ENCODE measurements around the gene CACNA1S.

The CACNA1S gene

DNA sequence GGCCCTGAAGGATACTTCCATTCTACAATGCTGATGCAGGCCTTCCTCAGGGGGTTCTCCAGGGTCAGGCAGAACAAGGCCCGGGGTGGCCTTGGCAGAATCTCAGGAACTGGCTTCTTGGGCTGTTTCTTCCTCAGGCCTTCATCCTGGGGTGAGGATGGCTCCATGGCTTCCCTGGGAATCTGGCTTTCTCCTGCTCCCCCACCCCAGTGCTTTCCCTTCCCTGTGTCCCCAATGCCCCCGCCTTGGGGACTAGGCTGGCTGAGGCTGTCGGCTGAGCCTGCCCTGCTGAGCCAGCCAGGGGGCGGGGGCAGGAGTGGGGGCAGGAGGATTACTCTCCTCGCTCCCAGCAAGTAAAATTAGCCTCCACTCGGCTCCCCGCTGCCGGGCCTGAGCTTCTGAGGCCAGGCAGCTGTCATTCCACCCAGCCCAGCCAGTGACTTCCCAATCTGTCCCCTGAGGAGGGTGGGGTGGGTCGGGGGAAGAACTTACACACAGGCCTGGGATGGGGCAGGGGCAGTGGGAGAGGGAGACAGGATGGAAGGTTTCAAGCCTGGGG, at the start of gene CACNA1S:
Gene CACNA1S, minus strand, starts transcription at position 254 of the 559 bp plus-strand sequence. Its CDS starts 87 bp downstream, at position 167.
- DNase-seq: no peak

DNA sequence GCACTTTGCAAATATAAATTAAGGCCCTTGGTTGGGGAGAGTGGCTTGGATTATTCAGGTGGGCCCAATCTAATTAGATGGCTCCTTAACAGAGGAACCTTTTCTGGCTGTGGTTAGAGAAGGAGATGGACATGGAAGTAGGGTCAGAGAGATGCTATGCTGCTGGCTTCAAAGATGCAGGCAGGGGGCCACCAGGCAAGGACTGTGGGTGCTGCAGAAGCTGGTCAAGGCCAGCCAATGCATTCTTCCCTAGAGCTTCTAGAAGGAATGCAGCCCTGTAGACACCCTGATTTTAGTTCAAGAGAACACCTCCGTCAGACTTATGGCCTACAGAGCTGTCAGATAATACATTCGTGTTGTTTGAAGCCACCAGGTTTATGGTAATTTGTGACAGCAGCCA, 45.7 kb upstream of the CACNA1S start:
- no peak for DNase-seq

DNA sequence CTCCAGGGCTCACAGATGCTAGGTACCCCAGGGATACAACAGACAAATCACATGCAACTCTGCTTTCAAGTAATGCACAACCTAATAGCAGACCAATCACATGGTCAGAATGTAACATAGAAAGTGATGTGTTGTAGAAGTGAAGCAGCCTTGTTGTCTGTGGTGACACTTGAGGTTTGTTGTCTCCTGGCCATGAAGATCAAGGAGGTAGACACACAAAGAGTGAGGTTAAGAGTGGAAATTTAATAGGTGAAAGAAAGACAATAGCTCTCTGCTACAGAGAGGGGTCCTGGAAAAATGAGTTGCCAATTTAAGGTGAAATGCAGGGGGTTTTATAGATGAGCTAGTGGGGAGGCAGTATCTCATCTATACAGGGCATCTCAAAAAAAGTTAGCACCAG, 44.6 kb upstream of the CACNA1S start:
- DNase-seq: no peak

DNA sequence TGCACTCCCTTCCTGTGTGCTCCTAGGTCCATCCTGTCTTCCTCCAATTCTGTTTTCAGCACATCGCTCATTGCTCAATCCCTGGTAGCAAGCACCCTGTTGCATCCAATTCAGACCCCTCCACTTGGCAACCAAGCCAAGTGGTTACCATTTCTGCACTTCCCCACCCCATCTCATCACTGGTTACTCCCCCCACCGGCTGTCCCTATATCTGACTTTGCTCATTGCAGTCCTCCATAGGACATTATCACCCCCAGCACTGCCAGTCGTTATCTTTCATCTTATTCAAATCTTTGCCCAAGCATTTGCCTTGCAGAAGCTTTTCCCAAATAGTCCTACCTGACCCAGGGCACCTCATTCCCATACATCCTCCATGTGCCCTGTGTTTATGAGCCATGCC, 44.1 kb upstream of the CACNA1S start:
- DNase-seq: no peak

DNA sequence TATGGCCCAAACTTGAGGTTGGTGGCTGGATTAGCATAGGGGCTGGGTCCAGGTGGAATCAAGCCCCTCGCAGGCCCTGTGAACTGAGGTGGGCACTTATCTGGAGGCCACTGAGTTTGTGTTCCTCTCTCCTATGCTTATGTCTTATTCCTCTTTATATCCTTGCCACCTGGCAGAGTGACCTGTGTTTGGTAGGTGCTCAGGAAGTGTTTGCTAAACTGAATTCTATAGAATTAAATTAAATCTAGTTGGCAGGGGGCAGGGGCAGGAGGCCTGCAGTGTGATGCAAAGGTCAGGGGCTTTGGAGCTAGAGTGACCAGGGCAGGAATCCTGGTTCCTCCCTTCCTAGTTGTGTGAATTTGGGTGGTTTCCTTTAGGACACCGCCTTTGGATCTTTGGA, 43.1 kb upstream of the CACNA1S start:
- no peak for DNase-seq

DNA sequence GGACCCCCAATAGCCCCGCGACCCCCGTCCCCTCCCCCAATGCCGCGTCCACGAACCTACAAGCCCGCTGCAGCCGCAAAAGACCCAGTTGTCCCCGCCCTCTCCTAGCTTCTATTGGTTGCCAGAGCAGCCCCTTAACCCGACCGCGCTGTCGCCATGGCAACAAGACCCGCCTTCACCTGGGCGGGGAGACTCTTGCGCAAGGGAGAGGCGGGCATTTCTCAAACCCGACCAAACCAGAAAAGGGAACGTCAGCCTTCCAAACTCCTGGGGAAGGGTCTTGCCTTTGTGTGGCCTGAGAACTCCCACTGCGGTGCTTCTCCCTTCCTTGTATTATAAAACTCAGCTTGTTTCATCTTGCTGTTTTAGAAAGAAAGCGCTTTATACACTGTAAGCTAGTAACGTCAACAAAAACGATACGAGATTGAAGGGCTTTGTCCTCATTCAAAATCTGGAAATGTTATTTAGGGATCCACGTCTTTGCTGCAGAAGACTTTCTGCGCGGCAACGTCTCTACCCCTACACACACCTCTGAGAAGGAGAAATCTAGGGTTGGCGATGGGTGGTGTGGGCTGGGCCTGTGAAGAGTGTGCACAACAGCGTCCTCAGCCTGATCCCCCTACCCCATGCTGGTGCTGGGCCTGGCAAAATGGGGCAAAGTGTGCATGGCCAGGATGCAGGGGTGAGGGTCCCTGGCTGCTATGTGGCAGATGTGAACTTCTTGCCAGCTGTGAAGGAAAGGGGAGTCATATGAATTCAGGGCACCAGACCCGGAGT, 42.4 kb upstream of the CACNA1S start, which contains the start of gene TMEM9:
Gene TMEM9, minus strand, starts transcription at position 86 of the 777 bp plus-strand sequence. CDS start 551 bp downstream, outside the sequence.
- DNase-seq: peak; percentile 96 to 99

DNA sequence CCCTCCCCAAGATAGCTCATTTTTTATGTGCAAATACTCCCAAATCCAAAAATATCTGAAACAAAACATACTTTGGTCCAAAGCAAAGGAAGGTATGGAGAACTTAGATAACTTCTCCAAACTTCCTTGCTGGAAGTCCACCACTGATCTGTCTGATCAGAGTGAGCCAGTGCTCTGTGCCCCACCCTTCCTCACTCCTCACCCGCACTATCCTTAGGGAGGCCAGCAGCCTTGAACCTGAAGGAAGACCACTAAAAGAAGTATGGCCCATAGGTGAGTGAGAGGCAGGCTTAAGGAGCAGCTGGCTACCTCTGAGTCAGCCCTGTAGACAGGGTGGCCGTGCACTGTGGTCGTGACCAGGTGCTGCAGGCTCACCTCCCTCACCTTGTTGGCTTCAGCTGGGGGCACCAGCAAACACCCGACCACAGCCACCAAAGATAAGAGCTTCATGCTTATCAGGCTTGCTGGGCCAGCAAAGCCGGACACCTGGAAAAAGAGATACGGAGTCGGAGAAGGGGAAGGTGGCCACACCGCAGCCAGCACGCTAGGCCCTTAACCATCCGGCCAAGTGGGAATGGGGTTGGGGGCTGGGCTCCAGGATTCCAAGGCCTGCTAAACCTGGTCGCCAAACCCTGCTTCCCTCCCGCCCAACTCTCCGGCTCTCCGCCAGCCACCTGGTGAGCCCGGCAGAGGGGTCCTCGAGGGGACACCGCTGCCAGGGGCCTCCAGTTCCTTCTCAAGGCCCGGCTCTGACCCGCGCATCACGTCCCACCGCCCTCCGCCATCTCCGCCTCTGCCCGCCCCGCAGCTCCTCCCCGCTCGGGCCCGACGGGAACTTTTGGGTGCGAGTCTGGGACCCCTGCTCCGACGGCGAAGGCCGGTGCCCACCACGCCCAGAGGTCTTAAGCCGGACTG, 41.5 kb upstream of the CACNA1S start:
- no peak for DNase-seq

DNA sequence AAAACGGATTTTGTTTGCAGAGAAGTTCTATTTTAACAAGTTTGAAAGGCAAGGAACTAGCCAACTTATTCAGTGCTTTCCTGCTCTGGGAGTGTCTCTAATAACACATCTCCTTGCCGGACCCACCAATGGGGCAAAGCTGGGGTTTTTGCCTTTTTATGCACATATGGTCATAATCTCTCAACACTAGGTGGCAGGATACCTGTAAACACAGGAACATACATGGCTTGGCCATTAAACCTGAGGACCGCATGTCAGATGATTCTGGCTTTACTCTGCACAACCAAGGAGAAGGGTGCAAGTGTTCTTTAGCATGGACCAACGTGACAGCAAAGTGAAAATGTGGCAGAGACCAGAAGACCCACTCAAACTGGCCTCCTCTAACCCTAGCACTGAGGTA, 37.2 kb upstream of the CACNA1S start:
- DNase-seq: no peak

DNA sequence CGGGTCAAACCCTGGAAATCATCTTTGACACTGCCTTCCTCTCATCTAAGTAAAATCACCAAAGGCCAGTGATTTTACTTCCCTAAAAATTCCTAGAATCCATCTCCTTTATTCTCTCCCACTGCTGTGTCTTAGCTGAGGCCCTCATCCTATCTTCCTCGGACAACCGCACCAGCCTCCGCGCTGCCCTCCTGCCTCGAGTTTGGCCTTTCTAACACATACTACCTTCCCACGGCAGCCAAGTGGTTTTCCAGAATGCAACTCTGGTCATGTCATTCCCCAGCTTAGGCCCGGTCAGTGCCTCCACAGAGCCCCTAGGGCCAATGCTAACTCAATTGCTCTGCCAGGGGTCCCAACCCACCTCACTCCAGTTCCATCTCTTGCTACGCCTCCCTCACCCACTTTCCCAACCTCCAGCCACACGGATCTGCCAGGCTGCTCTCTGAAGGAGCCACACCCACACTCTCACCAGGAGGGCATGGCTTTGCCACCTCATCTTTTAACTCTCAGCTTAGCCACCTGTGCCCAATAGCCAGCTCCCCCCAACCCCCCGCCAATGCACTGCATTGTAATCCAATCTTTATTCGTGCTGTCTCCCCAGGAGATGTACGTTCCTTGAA, 35.3 kb upstream of the CACNA1S start:
- no peak for DNase-seq

DNA sequence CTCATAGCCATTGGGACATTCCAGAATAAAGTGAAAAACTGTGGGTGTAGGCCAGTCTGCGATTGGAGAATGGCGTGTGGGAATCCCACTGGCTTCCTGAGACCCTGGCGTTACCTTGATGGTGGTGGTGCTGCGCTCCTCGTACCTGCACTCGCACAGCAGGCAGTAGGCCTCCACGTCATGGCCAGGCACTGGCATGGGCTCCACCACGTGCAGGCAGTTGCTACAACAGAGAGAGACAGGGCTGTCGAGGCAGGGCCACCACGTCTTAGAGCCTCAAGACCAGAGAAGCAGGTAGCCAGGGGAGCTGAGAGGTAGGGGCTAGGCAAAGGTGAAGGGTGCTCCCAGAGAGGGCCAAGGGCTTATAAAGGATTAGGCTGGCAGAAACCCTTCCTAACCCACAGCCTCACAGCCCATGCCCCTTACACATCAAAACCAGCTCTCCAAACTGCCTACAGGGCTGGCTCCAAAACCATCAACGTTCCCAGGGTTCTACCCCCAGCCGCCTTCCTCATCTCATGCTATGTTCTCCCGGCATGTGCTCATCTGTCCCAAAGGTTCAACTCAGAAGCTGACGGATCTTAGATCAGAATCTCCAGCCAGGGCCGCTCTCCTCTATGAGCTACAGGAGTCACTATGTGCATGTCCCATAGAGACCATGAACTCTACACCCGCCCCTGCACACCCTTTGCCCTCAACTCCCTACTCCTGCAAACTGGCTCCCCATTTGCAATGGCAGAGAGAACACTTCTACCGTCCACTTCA, 34.6 kb upstream of the CACNA1S start:
- no peak for DNase-seq

DNA sequence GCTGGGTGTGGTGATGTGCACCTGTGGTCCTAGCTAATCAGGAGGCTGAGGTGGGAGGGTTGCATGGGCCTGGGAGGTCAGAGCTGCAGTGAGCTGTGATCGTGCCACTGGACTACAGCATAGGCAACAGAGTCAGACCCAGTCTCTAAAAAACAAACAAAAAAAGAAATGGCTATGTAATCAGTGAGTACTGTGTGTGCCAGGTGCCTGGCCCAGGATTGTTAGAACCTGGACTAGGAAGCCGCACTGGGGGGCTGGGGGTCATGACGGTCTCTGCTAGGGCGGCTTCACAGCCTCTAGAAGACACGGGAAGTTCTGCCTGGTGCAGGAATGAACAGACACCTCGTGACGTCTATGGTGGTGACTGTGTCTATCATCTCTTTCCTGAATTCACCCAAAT, 33.6 kb upstream of the CACNA1S start:
- DNase-seq: no peak

DNA sequence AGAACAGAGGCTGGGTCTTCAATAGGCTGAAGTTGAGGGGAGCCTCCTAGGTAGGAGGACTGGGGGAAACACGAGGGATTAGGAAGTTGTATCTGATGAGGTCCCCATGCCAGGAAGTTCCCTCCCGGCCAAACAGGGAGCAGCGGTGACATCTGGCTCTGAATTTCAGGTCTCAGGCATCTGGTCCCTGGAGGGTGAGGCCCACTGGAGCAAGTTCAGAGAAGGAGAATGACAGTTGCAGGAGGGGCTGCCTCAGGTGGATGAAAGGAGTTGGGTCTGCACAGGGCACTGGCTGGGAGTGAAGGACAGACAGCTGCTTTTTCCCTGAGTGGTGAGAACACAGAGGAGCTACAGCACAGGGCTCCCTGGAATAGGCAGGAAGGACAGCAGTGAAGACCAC, 32.9 kb upstream of the CACNA1S start:
- no peak for DNase-seq

DNA sequence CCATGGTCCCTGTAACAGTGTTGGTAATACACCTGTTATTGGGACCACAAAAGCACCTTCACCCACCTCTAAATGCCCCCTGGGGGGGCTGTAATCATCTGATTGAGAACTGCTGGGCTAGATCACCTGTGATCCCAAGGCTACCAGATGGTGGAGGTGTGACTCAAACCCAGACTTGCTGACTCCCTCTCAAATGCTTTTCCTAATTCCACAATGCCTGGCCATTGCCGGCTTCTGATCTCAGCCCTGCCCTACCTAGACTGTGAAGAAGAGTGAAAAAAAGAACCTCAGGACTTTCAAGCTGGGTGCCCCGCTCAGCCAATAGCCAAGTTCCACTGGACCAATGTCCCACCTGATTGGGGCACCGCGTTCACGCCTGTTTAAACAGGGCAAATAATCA, 32.5 kb upstream of the CACNA1S start:
- DNase-seq: no peak

DNA sequence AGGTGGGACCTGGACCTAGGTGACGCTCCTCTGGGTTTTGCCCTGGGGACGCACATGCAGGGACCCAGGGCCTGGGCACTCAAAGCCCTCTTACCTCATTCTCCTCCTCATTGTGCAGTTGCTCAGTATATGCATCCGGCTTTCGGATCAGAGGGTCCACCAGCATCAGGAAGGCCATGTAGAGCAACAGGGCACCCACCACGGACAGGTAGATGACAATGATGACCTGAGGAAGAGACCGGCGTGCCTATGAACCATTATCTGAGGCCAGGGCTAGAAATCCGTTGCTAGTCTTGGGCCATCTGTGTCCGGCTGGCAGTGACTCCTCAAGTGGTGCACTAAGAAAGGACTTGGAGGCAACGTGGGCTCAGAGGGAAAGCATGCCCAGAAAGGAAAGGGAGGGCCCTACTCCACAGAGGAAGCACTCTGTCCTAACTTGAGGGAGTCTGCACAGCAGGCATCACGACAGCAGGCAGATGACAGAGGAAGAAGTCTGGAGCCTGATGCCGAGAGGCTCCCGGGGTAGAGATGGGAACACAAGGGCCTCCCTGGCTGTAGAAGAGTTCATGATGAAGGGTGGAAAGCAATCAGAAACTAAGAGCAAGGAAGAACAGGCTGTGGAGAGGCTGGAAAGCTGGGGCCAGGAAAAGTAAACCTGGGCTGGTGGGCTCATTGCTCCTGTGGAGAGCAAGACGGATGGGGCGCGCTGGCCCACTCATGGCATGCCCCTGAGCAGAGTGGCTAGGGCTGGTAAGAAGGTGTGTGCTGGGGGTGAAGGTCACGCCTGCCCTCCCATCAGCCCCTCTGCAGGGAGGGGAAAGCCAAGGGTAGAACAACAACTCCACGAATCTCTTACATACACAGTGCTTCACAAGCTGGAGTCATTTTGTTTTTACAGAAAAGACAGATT, 31.8 kb upstream of the CACNA1S start:
- DNase-seq: no peak

DNA sequence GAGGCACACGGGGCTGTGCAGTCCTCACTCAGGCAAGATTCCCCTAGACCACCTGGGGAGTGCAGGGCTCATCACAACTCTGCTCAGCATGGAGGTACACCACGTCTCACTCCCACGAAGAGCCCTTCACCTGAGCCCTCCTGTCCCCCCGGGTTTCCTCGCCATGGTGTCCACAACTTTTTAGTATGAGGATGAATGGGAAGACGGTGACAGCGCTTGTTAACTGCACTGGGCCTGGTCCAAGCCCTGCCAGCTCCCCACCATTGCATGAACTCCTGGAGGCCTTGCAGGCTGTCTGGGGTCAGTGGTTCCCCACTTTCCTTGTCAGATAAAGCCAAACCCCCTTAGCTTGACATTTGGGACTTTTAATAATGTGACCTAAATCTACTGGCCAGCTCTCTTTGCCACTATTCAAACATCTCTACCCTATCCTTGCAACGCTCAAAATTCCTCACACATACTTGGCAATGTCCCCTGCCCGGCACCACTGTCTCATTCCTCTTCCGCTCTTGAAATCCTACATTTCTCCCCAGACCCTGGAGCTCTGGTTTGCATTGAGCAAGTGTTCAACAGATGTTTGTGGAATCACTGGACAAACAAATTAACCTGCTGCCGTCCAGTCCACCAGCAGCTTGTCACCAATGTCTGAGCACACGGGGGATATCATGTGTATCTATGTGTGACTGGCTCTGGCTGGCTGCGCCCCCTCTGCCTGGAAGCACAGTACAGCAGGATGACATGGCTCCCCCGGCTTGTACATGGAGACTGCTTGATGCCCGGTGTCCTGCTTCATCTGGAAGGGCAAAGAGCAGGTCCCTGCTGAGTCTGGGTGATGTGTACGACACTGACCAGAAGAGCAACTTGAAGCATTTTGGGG, 30.9 kb upstream of the CACNA1S start:
- no peak for DNase-seq

DNA sequence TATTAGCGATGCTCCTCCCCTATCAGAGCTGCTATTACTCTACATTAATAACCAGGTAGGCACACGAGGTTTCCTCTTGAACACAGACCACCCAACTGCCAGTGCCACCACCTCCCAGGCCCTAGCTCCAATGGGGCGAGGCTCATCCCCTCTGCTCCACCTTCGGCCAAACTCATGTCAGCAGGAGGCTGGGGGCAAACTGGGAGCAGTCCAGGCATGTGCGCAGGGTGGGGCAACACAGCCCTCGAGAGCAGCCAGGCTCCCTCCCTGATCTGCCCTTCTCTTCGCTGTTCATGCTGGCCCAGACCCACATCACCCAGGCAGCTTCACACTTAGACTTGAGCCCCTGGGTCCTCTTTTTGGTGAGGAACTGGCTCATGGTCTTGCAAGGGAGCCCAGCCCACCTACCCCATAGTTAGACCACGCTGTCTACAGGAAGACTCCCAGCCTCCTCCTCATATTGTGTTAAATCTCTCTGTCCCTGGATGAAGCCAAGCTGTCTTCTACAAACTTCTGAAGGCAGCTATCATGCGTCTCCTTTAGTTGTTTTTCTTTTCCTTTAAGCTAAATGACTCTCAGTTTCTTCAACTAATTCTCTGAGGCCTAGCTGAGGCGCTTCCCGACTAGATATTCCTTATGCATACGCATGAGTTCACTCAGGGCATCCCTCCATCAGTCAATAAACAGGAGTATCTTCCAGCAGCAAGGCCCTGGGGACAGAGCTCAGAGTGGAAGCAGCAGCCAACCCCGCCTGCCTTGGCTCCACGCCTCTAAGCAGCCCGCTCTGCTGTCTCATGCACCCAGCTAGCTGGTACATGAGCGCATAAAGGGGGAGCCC, 30.0 kb upstream of the CACNA1S start:
- DNase-seq: no peak

DNA sequence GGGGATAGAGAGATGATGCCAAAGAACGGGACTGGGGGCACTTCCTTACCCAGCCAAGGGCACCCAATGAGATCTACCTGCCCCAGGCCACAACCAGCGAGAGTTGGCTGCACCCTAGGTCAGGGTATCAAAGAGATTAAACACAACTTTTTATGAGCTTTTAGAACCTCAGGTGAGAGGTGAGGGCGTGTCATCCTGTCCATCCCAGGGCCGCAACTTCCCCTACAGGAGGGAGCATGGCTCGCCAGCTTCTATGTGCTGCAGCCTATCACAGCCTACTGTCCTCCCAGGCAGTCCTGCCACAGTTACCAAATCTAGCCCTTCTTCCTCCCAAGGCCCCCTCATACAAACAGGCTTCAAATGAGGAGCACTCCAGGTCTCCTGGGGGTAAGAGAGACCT, 29.2 kb upstream of the CACNA1S start:
- DNase-seq: no peak

DNA sequence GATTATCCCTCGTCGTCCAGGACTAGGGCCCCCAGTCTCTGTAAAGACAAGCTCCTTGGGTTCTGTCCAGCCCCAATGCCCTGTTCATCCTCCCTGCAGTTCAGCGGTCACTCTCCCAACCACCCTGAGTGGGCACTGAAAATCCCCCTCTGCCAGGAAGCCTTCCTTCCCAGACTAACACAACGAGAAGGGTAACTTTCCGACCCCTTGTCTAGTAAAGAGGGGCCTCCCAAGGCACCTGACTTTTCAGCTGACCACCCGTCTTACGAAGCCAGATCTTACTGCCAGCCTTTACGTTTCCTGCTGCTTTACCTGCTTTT, 28.7 kb upstream of the CACNA1S start:
- DNase-seq: no peak

DNA sequence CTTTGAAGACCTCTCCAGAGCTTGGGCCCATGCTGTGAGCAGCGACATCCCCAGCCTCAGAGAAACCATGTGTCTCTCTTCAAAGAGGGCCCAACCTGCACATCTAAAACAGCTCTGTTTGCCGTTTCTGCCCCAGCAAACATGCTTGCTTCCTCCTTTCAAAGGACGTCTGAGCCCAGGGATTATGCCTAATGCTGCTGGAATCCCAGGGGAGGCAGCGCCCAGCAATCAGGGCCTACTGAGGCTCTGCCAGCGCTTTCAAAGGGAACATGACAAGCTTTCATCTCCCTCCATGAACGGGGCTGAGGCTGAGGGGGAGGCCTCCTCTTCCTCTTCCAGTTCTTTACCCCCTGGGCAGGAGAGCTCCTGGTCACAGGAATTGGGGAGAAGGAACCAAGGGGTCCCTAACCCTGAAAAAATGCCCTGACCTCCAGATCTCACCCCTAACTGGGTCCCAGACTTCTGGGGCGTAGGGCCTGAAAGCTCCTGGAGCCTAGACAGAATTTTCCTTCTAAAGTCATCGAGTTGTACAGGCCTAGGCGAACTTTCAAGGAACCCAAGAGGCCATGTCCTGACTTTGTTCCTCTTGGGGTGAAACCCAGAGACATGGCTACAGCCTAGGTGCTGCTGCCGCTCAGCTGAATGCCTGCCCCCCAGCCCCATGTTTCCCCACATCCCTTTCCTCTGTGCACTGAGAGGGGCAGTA, 28.2 kb upstream of the CACNA1S start:
- DNase-seq: no peak

All from stimulated activated CD4-positive, alpha-beta T cell treated with anti-CD3 and anti-CD28 coated beads, Interleukin-4, amount 100 ng/mL, for 4 hours (primary cell).